Lung (tissue), 16 donors: ENCODE data around the gene ACOT7. TPM values are rescaled to one million over a fixed set of nuclear protein-coding genes. Genes with fewer than 3 reads are reported as not detected.
A peak's percentile ranks its signal among the peaks of the same experiment; 100 is the strongest.

Experiments
- ATAC-seq: fragments of 200-7000 bp; cut with Tn5 transposase; one replicate; pipeline ENCODE4 v1.9.1; 2020; ENCODE audit warnings: moderate number of reproducible peaks; ENCODE audit not compliant: insufficient read depth, low FRiP score
- DNase-seq, 3 donors: peaks; one replicate each; pipeline ENCODE4 v3.0.0-alpha.2; 2013 to 2017
- H3K27ac ChIP-seq, 2 donors: one replicate each; pipeline ENCODE4 v1.5.1; 2013; ENCODE audit warnings: mild to moderate bottlenecking in 2 of 2, moderate library complexity in 2 of 2, control low read depth in 1 of 2, inconsistent platforms in 1 of 2, low read depth in 1 of 2, low read length in 1 of 2
- H3K27me3 ChIP-seq, 3 donors: one replicate each; pipeline ENCODE4 v1.5.1; 2013; ENCODE audit warnings: low read length in 2 of 3; ENCODE audit not compliant: control insufficient read depth in 3 of 3, insufficient read depth in 3 of 3
- H3K36me3 ChIP-seq, 4 donors: one replicate each; pipeline ENCODE4 v1.5.1; 2013; ENCODE audit warnings: low read length in 4 of 4, mild to moderate bottlenecking in 1 of 4, moderate library complexity in 1 of 4; ENCODE audit not compliant: control insufficient read depth in 4 of 4, insufficient read depth in 4 of 4
- H3K4me1 ChIP-seq, 5 donors: one replicate each; pipeline ENCODE4 v1.5.1; 2013; ENCODE audit warnings: low read length in 5 of 5, mild to moderate bottlenecking in 2 of 5, moderate library complexity in 1 of 5; ENCODE audit not compliant: control insufficient read depth in 5 of 5, insufficient read depth in 5 of 5
- H3K4me3 ChIP-seq: one replicate; pipeline ENCODE4 v1.5.1; 2013; ENCODE audit warnings: mild to moderate bottlenecking, control low read depth, moderate library complexity
- H3K9ac ChIP-seq, 2 donors: one replicate each; pipeline ENCODE4 v1.5.1; 2013; ENCODE audit warnings: low read length in 2 of 2, control low read depth in 1 of 2; ENCODE audit not compliant: insufficient read depth in 1 of 2
- H3K9me3 ChIP-seq, 4 donors: one replicate each; pipeline ENCODE4 v1.5.1; 2013; ENCODE audit warnings: low read length in 3 of 4, mild to moderate bottlenecking in 1 of 4, moderate library complexity in 1 of 4; ENCODE audit not compliant: control insufficient read depth in 4 of 4, insufficient read depth in 3 of 4
- CTCF ChIP-seq: IDR thresholded peaks from 2 replicates; pipeline ENCODE4 v1.5.1; 2012; ENCODE audit warnings: mild to moderate bottlenecking; ENCODE audit errors: control extremely low read depth, extremely low read depth
- WGBS, 2 donors: extraction: QIAGEN DNeasy Blood & Tissue Kit; methylation state at CpG; one replicate each; pipeline ENCODE4 v1.1.7; 2013; 5-methylcytosine and 5-hydroxymethylcytosine counted together
- long read RNA-seq, 5 donors: transcript quantifications; one replicate each; lab custom pipeline, GENCODE V29; 2026
- polyA plus RNA-seq, 2 donors: library from polyadenylated mRNA; stranded (reverse); fragments of 200-250 nt; gene quantifications; one replicate each; pipeline ENCODE4 v1.2.1, GENCODE V29; 2013
- total RNA-seq, 2 donors: library from RNA; depleted of rRNA in 1 of 2; stranded (reverse); fragments of >200 nt in 1 of 2; gene quantifications; one replicate each; pipeline ENCODE4 v1.2.1, GENCODE V29; 2014 to 2021
- donor health status: control.
- donor health status: control.
- donor health status: Bipolar disorder and iron deficiency.
- donor health status: healthy.
- donor health status: DM: yes; HTN: yes; CAD: no.

The ACOT7 gene, protein sequence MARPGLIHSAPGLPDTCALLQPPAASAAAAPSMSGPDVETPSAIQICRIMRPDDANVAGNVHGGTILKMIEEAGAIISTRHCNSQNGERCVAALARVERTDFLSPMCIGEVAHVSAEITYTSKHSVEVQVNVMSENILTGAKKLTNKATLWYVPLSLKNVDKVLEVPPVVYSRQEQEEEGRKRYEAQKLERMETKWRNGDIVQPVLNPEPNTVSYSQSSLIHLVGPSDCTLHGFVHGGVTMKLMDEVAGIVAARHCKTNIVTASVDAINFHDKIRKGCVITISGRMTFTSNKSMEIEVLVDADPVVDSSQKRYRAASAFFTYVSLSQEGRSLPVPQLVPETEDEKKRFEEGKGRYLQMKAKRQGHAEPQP
- 10 to 100 TPM in 1 of 2 donors, 1 to 10 TPM in 1; 8.8 to 37.4 TPM for total RNA-seq
- polyA plus RNA-seq, result 10 to 100 TPM; 17.9 to 28.3 TPM
- long read RNA-seq, donor 1, transcript ACOT7-210 (9 exons, 1,403 nt), result major isoform, 14 of 14 reads
- long read RNA-seq, donor 1, partial matches to known transcripts, result 0 of 14 reads
- long read RNA-seq, donor 1, other reads (novel, unspliced or antisense), result 0 of 14 reads
- long read RNA-seq, donor 2, partial matches to known transcripts, result 0 of 2 reads
- long read RNA-seq, donor 2, other reads (novel, unspliced or antisense), result 0 of 2 reads
- long read RNA-seq, donor 3, transcript ACOT7-210 (9 exons, 1,403 nt), result major isoform, 5 of 5 reads
- long read RNA-seq, donor 3, partial matches to known transcripts, result 0 of 5 reads
- long read RNA-seq, donor 3, other reads (novel, unspliced or antisense), result 0 of 5 reads
- long read RNA-seq, donor 4, partial matches to known transcripts, result 0 of 3 reads
- long read RNA-seq, donor 4, other reads (novel, unspliced or antisense), result 0 of 3 reads
- long read RNA-seq, donor 5, transcript ACOT7-210 (9 exons, 1,403 nt), result major isoform, 7 of 8 reads
- long read RNA-seq, donor 5, partial matches to known transcripts, result 0 of 8 reads
- long read RNA-seq, donor 5, other reads (novel, unspliced or antisense), result 0 of 8 reads

DNA sequence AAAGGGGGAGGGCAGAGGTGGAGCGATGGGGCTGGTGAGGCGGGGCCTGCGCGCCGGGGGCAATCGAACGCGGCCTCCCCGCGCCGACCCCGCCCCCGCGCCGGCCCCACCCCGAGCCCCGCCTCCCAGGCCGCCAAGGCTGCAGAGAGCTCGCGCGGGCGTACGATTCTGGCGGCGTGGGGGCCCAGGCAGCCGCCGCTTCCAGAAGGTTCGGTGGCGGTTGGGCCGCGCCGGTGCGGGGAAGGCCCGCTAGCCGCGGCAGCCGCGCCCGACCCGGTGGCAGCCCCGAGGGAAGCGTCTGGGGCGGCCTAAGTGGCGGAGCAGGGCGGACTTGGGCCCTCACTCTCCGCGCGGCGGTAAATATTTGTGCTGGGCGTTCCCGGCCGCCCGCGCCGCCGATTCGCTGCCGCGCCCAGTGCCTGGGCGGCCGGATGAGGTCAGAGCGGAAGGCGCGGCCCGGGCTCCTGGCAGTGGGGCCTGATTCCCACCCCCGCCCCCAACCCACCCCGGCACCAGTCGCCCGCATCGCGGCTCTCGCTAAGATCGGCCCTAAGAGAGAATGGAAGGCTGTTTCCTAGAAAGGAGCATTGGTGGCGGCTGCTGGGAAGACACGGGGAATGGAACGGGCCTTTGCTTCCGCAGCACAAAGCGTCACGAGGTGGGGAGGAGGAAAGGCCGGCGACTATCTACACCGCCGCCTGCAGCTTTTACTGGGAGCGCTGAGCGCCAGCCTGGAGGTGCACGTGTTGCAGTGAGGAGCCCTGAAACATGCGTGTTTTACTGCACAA lies at the start of gene ACOT7:
Gene ACOT7, minus strand, starts transcription at position 368 of the 788 bp plus-strand sequence. CDS start 368 bp downstream, outside the sequence.
- 0% methylated on average over 45 to 87 of the region's 87 CpGs for WGBS, 2 donors
- DNase-seq (peak; percentile 91 to 94 (median 94)), ATAC-seq (peak; percentile 98)
- Histone ChIP-seq H3K27me3 (no peaks in the 10 kb centered on the region), H3K36me3 (no peaks in the 10 kb centered on the region), H3K4me1 (peaks cover 0 to 16% (median 6%) of the 10 kb centered on the region in 5 donors), H3K9me3 (no peaks in the 10 kb centered on the region), H3K4me3 (peak within 1 kb of the TSS; percentile 80), H3K9ac (peak within 1 kb of the TSS; percentile 61 to 63), H3K27ac (peak within 1 kb of the TSS; percentile 99 to 100)
- no peak for TF ChIP-seq CTCF

DNA sequence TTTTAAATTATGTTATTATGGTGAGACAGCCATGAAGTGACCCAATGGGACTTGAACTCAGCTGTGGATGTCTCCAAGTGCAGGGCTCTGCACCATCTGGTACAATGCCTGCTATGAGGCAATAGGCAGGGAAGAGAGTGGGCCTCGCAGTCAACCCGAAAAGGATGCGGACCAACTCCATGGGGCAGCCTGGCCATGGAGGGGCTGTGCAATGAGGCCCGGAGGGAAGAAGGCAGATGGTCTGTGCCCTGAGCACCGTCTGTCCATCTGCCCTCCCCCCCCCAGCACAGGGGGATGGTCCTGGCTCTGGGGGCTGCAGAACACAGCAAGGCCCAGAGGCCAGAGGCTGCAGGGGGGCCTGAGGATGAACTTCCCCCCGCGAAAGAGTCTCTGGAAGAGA lies 48.0 kb upstream of the ACOT7 start:
- ATAC-seq (no peak), DNase-seq (no peak)
- H3K4me1 ChIP-seq, result no peaks in the 10 kb centered on the region
- H3K36me3 ChIP-seq, result no peaks in the 10 kb centered on the region
- WGBS, 2 donors, result 71 to 79% methylated on average over 7 of the region's 7 CpGs
- H3K9ac ChIP-seq, result no peak overlapping the region
- H3K9me3 ChIP-seq, result no peaks in the 10 kb centered on the region
- H3K27ac ChIP-seq, result no peak overlapping the region
- no peak overlapping the region for H3K4me3 ChIP-seq
- H3K27me3 ChIP-seq, result peaks cover 6 to 28% (median 20%) of the 10 kb centered on the region in 3 donors
- no peak for TF ChIP-seq CTCF

- DNase-seq, result peak in 2 of 3 donors; percentile 31 to 58
- H3K27me3 ChIP-seq, result peaks cover 6 to 25% (median 16%) of the 10 kb centered on the region in 3 donors
- H3K4me1 ChIP-seq, result no peaks in the 10 kb centered on the region
- no peak overlapping the region for H3K27ac ChIP-seq
- peak; percentile 70 for ATAC-seq
- no peak for TF ChIP-seq CTCF
- H3K36me3 ChIP-seq, result no peaks in the 10 kb centered on the region
- no peak overlapping the region for H3K4me3 ChIP-seq
- WGBS, 2 donors, result 6 to 7% methylated on average over 60 to 100 of the region's 101 CpGs
- H3K9ac ChIP-seq, result no peak overlapping the region
- no peaks in the 10 kb centered on the region for H3K9me3 ChIP-seq
Measured at GRCh38 chr1:6440198-6441126, 46.9 kb upstream of the ACOT7 start.
